Measurements from ENCODE around the gene XXYLT1.

GRCh38 chr3:195259154-195259474, 11.8 kb downstream of the XXYLT1 start:
- TF ChIP-seq POLR2A (IDR thresholded peaks at IDR 0.05) = no peak
- TF ChIP-seq, protein P1, sequence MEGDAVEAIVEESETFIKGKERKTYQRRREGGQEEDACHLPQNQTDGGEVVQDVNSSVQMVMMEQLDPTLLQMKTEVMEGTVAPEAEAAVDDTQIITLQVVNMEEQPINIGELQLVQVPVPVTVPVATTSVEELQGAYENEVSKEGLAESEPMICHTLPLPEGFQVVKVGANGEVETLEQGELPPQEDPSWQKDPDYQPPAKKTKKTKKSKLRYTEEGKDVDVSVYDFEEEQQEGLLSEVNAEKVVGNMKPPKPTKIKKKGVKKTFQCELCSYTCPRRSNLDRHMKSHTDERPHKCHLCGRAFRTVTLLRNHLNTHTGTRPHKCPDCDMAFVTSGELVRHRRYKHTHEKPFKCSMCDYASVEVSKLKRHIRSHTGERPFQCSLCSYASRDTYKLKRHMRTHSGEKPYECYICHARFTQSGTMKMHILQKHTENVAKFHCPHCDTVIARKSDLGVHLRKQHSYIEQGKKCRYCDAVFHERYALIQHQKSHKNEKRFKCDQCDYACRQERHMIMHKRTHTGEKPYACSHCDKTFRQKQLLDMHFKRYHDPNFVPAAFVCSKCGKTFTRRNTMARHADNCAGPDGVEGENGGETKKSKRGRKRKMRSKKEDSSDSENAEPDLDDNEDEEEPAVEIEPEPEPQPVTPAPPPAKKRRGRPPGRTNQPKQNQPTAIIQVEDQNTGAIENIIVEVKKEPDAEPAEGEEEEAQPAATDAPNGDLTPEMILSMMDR (IDR thresholded peaks at IDR 0.05) = no peak
